Liver (tissue), 9 donors: ENCODE data around the gene MON2. TPM values are rescaled to one million over a fixed set of nuclear protein-coding genes. Genes with fewer than 3 reads are reported as not detected.

Experiments
- DNase-seq: peaks from one replicate; pipeline ENCODE4 v3.0.0-alpha.2; 2017; ENCODE audit warnings: low spot score
- H3K27ac ChIP-seq, 2 donors: one replicate each; pipeline ENCODE4 v1.7.0; 2013; ENCODE audit warnings: inconsistent platforms in 2 of 2, low read length in 2 of 2, control low read depth in 1 of 2, low read depth in 1 of 2, mild to moderate bottlenecking in 1 of 2
- H3K27me3 ChIP-seq, 4 donors: one replicate each; pipeline versions ENCODE4 v1.6.1 to v1.7.0; 2013; ENCODE audit warnings: low read length in 3 of 4, inconsistent platforms in 1 of 4, mild to moderate bottlenecking in 1 of 4, moderate library complexity in 1 of 4; ENCODE audit not compliant: control insufficient read depth in 4 of 4, insufficient read depth in 4 of 4
- H3K36me3 ChIP-seq, 4 donors: one replicate each; pipeline versions ENCODE4 v1.6.1 to v1.7.0; 2013; ENCODE audit warnings: low read length in 3 of 4, mild to moderate bottlenecking in 3 of 4, low read depth in 1 of 4, moderate library complexity in 1 of 4; ENCODE audit not compliant: control insufficient read depth in 4 of 4, insufficient read depth in 3 of 4
- H3K4me1 ChIP-seq, 4 donors: one replicate each; pipeline versions ENCODE4 v1.6.1 to v1.7.0; 2013; ENCODE audit warnings: low read length in 3 of 4, mild to moderate bottlenecking in 3 of 4, moderate library complexity in 1 of 4; ENCODE audit not compliant: control insufficient read depth in 4 of 4, insufficient read depth in 4 of 4
- H3K4me3 ChIP-seq, 3 donors: one replicate each; pipeline versions ENCODE4 v1.6.1 to v1.7.0; 2013; ENCODE audit warnings: low read length in 3 of 3, control low read depth in 1 of 3, low read depth in 1 of 3, mild to moderate bottlenecking in 1 of 3
- H3K9ac ChIP-seq, 2 donors: one replicate each; pipeline ENCODE4 v1.7.0; 2013; ENCODE audit warnings: low read length in 2 of 2, mild to moderate bottlenecking in 2 of 2, moderate library complexity in 2 of 2, control low read depth in 1 of 2, low read depth in 1 of 2
- H3K9me3 ChIP-seq, 4 donors: one replicate each; pipeline versions ENCODE4 v1.6.1 to v1.7.0; 2013; ENCODE audit warnings: low read length in 3 of 4; ENCODE audit not compliant: control insufficient read depth in 4 of 4
- ATF3 ChIP-seq: IDR thresholded peaks from 2 replicates; pipeline ENCODE4 v1.6.1; 2016; ENCODE audit warnings: antibody characterized with exemption
- CTCF ChIP-seq: fragments of 150-350 bp; IDR thresholded peaks from 2 replicates; pipeline ENCODE4 v1.5.1; 2017; ENCODE audit warnings: improper control_type of control experiment, low read depth, low read length; ENCODE audit not compliant: missing input control
- EGR1 ChIP-seq, 2 donors: IDR thresholded peaks; 2 replicates each; pipeline ENCODE4 v1.6.1; 2016 to 2018; ENCODE audit warnings: antibody characterized with exemption in 2 of 2, low read depth in 2 of 2
- FOXA1 ChIP-seq: IDR thresholded peaks from 2 replicates; pipeline ENCODE4 v1.6.1; 2016; ENCODE audit warnings: antibody characterized with exemption
- FOXA2 ChIP-seq: IDR thresholded peaks from 2 replicates; pipeline ENCODE4 v1.6.1; 2016; ENCODE audit warnings: antibody characterized with exemption
- GABPA ChIP-seq, 2 donors: IDR thresholded peaks in 1 of 2; conservative IDR thresholded peaks in 1 of 2; 2 replicates each; pipeline ENCODE4 v1.6.1; 2016; ENCODE audit warnings: antibody characterized with exemption in 2 of 2, mild to moderate bottlenecking in 1 of 2, moderate library complexity in 1 of 2
- HNF4A ChIP-seq, 2 donors: conservative IDR thresholded peaks; 2 replicates each; pipeline ENCODE4 v1.6.1; 2016; ENCODE audit warnings: antibody characterized with exemption in 2 of 2, mild to moderate bottlenecking in 2 of 2
- HNF4G ChIP-seq: IDR thresholded peaks from 2 replicates; pipeline ENCODE4 v1.6.1; 2016; ENCODE audit warnings: antibody characterized with exemption
- MAX ChIP-seq: IDR thresholded peaks from 2 replicates; pipeline ENCODE4 v1.6.1; 2016; ENCODE audit warnings: antibody characterized with exemption
- NR2F2 ChIP-seq: IDR thresholded peaks from 2 replicates; pipeline ENCODE4 v1.6.1; 2016; ENCODE audit warnings: antibody characterized with exemption
- RAD21 ChIP-seq, 2 donors: IDR thresholded peaks; 2 replicates each; pipeline ENCODE4 v1.6.1; 2016; ENCODE audit warnings: antibody characterized with exemption in 2 of 2, mild to moderate bottlenecking in 2 of 2
- REST ChIP-seq: IDR thresholded peaks from 2 replicates; pipeline ENCODE4 v1.6.1; 2016; ENCODE audit warnings: antibody characterized with exemption, mild to moderate bottlenecking
- SP1 ChIP-seq: IDR thresholded peaks from 2 replicates; pipeline ENCODE4 v1.6.1; 2018; ENCODE audit warnings: antibody characterized with exemption, mild to moderate bottlenecking
- TAF1 ChIP-seq: conservative IDR thresholded peaks from 2 replicates; pipeline ENCODE4 v1.6.1; 2016; ENCODE audit warnings: antibody characterized with exemption, mild to moderate bottlenecking
- YY1 ChIP-seq: IDR thresholded peaks from 2 replicates; pipeline ENCODE4 v1.6.1; 2016; ENCODE audit warnings: antibody characterized with exemption, mild to moderate bottlenecking
- ZBTB33 ChIP-seq: IDR thresholded peaks from 2 replicates; pipeline ENCODE4 v1.6.1; 2016; ENCODE audit warnings: antibody characterized with exemption
- WGBS: extraction: QIAGEN DNeasy Blood & Tissue Kit; methylation state at CpG from one replicate; pipeline ENCODE4 v1.1.7; 2013; 5-methylcytosine and 5-hydroxymethylcytosine counted together
- polyA plus RNA-seq, 2 donors: library from polyadenylated mRNA; stranded (reverse) in 1 of 2; unstranded in 1 of 2; fragments of 200-250 nt in 1 of 2; fragments of >200 nt in 1 of 2; fragmentation: Nextera tagmentation in 1 of 2; extraction: Ambion mirVana in 1 of 2; gene quantifications; one replicate each; pipeline versions ENCODE4 v1.2.1 to v1.2.3, GENCODE V29; 2013 to 2015
- total RNA-seq, 2 donors: library from RNA; depleted of rRNA; stranded (reverse); fragments of >200 nt; gene quantifications; one replicate each; pipeline ENCODE4 v1.2.3, GENCODE V29; 2014
- donor health status: healthy.
- donor health status: healthy.
- donor health status: healthy.
- donor health status: healthy.
- donor health status: healthy.

The MON2 gene
- total and polyA plus RNA-seq, 4 donors = 7.5 to 69.9 (median 25.8) TPM

GRCh38 chr12:62471734-62472133, 5.1 kb downstream of the MON2 start:
- whole genome bisulfite sequencing = 87% methylated on average over 4 of the region's 4 CpGs
- Histone ChIP-seq H3K27me3 (no peaks in the 10 kb centered on the region), H3K4me3 (no peak overlapping the region), H3K4me1 (peaks cover 6 to 16% (median 11%) of the 10 kb centered on the region in 4 donors), H3K9ac (no peak overlapping the region), H3K27ac (no peak overlapping the region), H3K36me3 (peaks cover 0 to 5% (median 0%) of the 10 kb centered on the region in 4 donors), H3K9me3 (no peaks in the 10 kb centered on the region)
- TF ChIP-seq FOXA1 = no peak
- TF ChIP-seq HNF4A (conservative IDR thresholded peaks at IDR 0.05) = no peak
- no peak for TF ChIP-seq HNF4G
- TF ChIP-seq FOXA2 = no peak
- no peak for TF ChIP-seq YY1
- no peak for TF ChIP-seq MAX
- TF ChIP-seq ATF3 = no peak
- no peak for TF ChIP-seq CTCF
- TF ChIP-seq REST = no peak
- no peak for TF ChIP-seq EGR1 (IDR thresholded peaks at IDR 0.05; ENCODE audit: low read depth in 2 of 2)
- no peak for TF ChIP-seq GABPA (IDR thresholded peaks at IDR 0.05 in 1 of 2, conservative IDR thresholded peaks at IDR 0.05 in 1 of 2)
- no peak for TF ChIP-seq NR2F2
- DNase-seq = no peak

- Histone ChIP-seq H3K27ac (no peak overlapping the region), H3K36me3 (peaks cover 0 to 5% (median under 1%) of the 10 kb centered on the region in 4 donors), H3K9me3 (no peaks in the 10 kb centered on the region), H3K4me1 (peaks cover 6 to 14% (median 10%) of the 10 kb centered on the region in 4 donors), H3K27me3 (no peaks in the 10 kb centered on the region), H3K4me3 (no peak overlapping the region), H3K9ac (no peak overlapping the region)
- 84% methylated on average over 3 of the region's 3 CpGs for WGBS
- no peak for DNase-seq
- TF ChIP-seq REST (no peak), GABPA (IDR thresholded peaks at IDR 0.05 in 1 of 2, conservative IDR thresholded peaks at IDR 0.05 in 1 of 2) (no peak), FOXA2 (no peak), TAF1 (no peak), ZBTB33 (no peak), ATF3 (no peak), HNF4G (no peak), YY1 (no peak), CTCF (no peak), MAX (no peak), SP1 (no peak), NR2F2 (no peak), EGR1 (IDR thresholded peaks at IDR 0.05; ENCODE audit: low read depth in 2 of 2) (no peak), FOXA1 (no peak), HNF4A (conservative IDR thresholded peaks at IDR 0.05) (no peak), RAD21 (IDR thresholded peaks at IDR 0.05) (no peak)
Measured at GRCh38 chr12:62472472-62472871, 5.8 kb downstream of the MON2 start.
